Activated T-cell treated with anti-CD3 and anti-CD28 coated beads, Interleukin-2, amount 50 U/mL, for 1 hour (primary cell): ENCODE measurements around the gene PRDM16.

Source experiments
- DNase-seq: peaks from one replicate; pipeline ENCODE4 v3.0.0-alpha.2; 2020

The PRDM16 gene

DNA sequence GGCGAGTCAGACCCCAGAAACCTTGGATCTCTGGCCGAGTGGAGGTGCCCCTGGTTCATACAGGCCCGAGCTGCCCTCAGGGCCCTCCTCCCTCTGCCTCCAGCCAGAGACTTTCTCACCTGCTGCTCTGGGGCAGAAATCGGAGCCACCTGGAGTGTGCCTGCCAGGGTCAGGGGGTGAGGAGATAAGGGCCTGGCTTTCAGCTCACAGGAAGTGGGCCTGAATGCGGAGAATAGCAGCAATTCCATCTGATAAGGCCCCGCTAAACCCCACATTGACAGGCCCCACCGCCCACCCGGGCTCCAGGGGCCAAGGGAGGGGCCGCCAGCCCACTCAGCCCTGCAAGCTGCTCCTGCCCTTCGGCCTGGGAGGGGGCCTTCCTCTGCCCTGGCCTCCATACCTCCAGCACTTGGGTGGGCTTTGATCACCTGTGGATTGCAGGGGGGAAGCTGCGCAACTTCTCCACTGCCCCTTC is 261.8 kb downstream of the PRDM16 start:
- no peak for DNase-seq

GRCh38 chr1:3331564-3331963 is 262.6 kb downstream of the PRDM16 start:
- DNase-seq: no peak

- DNase-seq: no peak
These were observed 263.0 kb downstream of the PRDM16 start for GRCh38 chr1:3332043-3332442.

DNA sequence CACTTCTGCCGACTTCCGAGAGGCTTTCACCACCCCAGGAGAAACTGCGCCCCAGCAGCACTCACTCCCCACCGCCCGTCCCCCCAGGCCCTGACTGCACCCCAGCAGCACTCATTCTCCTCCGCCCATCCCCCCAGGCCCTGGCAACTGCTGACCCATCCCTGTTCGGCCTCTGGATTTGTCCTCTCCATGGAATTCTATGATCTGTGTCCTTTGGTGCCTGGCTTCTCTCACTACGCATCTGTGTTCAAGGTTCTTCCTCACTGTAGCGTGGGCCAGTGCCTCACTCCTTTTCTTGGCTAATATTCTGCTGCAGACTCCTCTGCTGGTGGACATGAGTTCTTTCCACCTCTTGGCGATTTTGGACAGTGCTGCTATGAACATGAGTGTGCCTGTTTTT is 263.7 kb downstream of the PRDM16 start:
- no peak for DNase-seq

GRCh38 chr1:3333903-3334302 is 264.9 kb downstream of the PRDM16 start:
- no peak for DNase-seq

DNA sequence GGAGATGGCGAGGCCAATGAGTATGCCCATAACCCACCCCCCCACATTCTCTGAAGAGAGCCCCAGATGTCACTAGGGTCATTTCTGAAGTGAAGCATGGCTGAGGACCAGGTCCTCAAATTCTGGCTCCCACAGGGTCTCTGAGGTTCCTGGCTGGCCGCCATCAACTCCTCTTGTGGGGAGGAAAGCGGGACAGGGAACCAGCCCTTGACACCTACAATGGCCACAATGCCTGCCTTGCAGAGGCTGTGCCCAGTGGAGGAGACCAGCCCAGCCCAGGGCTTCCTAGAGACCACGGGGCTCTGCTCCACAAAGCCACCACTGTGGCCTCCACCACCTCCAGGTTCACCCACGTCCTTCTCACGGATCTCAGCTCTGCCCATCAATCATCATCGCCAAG is 265.4 kb downstream of the PRDM16 start:
- no peak for DNase-seq

GRCh38 chr1:3335754-3336640 is 267.0 kb downstream of the PRDM16 start:
- DNase-seq: no peak

- no peak for DNase-seq
These were observed 267.9 kb downstream of the PRDM16 start for GRCh38 chr1:3336641-3337630.

GRCh38 chr1:3337798-3338724 is 269.1 kb downstream of the PRDM16 start:
- no peak for DNase-seq

GRCh38 chr1:3338725-3339070 is 269.7 kb downstream of the PRDM16 start:
- no peak for DNase-seq

- no peak for DNase-seq
These were observed 270.9 kb downstream of the PRDM16 start for GRCh38 chr1:3339856-3340255.

- DNase-seq: no peak
These were observed 271.7 kb downstream of the PRDM16 start for GRCh38 chr1:3340548-3341235.

GRCh38 chr1:3341236-3341994 is 272.4 kb downstream of the PRDM16 start:
- DNase-seq: no peak

- no peak for DNase-seq
These were observed 274.0 kb downstream of the PRDM16 start for GRCh38 chr1:3342960-3343359.

DNA sequence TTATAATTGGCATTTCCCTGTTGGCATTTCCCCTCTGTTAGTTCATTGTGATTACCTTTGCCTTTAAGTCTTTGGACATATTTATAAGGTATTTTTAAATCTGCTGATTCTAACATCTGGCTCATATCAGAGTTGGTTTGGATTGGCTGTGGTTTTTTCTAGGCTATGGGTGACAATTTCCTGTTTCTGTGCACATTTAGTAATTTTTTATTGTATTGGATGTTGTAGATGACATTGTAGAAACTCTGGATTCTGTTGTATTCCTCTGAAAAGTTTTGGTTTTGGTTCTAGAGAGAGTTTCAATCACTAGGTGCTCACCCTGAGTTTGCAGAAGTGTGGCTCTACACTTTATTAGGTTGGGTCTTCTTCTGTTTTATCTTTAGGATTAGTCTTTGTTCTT is 275.4 kb downstream of the PRDM16 start:
- no peak for DNase-seq

- no peak for DNase-seq
These were observed 276.8 kb downstream of the PRDM16 start for GRCh38 chr1:3345792-3346191.

DNA sequence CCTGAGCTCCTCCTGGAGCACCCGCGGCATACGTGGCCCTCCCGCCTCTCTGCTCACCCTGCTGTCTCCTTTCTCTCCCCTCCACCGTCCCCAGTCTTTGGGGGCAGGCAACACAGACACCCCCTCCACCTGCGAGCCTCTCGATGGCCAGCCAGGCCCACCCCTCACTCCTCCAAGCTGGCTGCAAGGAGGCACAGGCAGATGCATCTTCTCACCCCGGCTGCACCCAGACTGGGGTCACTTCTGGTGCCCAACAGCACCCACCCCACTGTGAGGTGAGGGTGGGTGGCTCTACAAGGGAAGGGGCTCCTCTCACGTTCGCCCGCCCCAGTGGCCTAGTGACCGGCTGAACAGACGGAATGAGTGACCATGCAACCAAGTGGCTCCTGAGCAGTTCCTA is 277.5 kb downstream of the PRDM16 start:
- DNase-seq: no peak

- DNase-seq: no peak
These were observed 278.4 kb downstream of the PRDM16 start for GRCh38 chr1:3347257-3348020.

- DNase-seq: no peak
These were observed 279.3 kb downstream of the PRDM16 start for GRCh38 chr1:3348196-3348865.
